H1 (cell line): ENCODE data around the gene ETV5.
"Not testable (repeated sequence)": the region's sequence is repeated elsewhere in the genome, so short reads cannot be mapped to it uniquely, and the experiment has no call there.

Experiments used
- CHD1 ChIP-seq: IDR thresholded peaks from 2 replicates; pipeline ENCODE4 v1.6.1; 2012; ENCODE audit warnings: low read depth, low read length, improper control_type of control experiment
- CREB1 ChIP-seq: IDR thresholded peaks from 2 replicates; pipeline ENCODE4 v1.6.1; 2012; ENCODE audit warnings: inconsistent platforms
- CTCF ChIP-seq, 3 experiments: IDR thresholded peaks; 1 replicate in 2 of 3; 2 replicates in 1 of 3; pipeline versions ENCODE4 v1.5.1 to v1.6.1; 2011; ENCODE audit warnings: low read length in 3 of 3, mild to moderate bottlenecking in 3 of 3, inconsistent platforms in 2 of 3, low read depth in 1 of 3, moderate library complexity in 1 of 3; ENCODE audit not compliant: insufficient read depth in 1 of 3; ENCODE audit errors: control extremely low read depth in 1 of 3
- EP300 ChIP-seq, 2 experiments: IDR thresholded peaks; 1 replicate in 1 of 2; 2 replicates in 1 of 2; pipeline ENCODE4 v1.6.1; 2011 to 2012; ENCODE audit warnings: low read depth in 2 of 2, low read length in 2 of 2, mild to moderate bottlenecking in 2 of 2, borderline replicate concordance in 1 of 2, inconsistent platforms in 1 of 2, moderate library complexity in 1 of 2
- GABPA ChIP-seq: IDR thresholded peaks from 2 replicates; pipeline ENCODE4 v1.6.1; 2011; ENCODE audit warnings: mild to moderate bottlenecking, low read length, moderate library complexity, borderline replicate concordance; ENCODE audit not compliant: insufficient read depth
- KDM1A ChIP-seq: fragments of 200-600, 300-600 bp; sonication (generic); IDR thresholded peaks from 2 replicates; pipeline ENCODE4 v1.7.1; 2016; ENCODE audit warnings: mild to moderate bottlenecking, low read length, borderline replicate concordance
- KDM5A ChIP-seq: fragments of 200-600 bp; IDR thresholded peaks from 2 replicates; pipeline ENCODE4 v1.7.1; 2012; ENCODE audit warnings: mild to moderate bottlenecking, low read length, inconsistent platforms, mixed read lengths
- POLR2A ChIP-seq, 2 experiments: IDR thresholded peaks; 1 replicate in 1 of 2; 2 replicates in 1 of 2; pipeline ENCODE4 v1.6.1; 2011; ENCODE audit warnings: low read depth in 2 of 2, low read length in 2 of 2, mild to moderate bottlenecking in 2 of 2; ENCODE audit errors: control extremely low read depth in 1 of 2
- POLR2AphosphoS5 ChIP-seq: IDR thresholded peaks from 2 replicates; pipeline ENCODE4 v1.6.1; 2011; ENCODE audit warnings: low read depth, low read length
- RBBP5 ChIP-seq: IDR thresholded peaks from 2 replicates; pipeline ENCODE4 v1.7.1; 2012; ENCODE audit warnings: low read depth, mild to moderate bottlenecking, inconsistent platforms, low read length, moderate library complexity, borderline replicate concordance
- SP1 ChIP-seq: IDR thresholded peaks from 2 replicates; pipeline ENCODE4 v1.6.1; 2011; ENCODE audit warnings: low read depth, low read length
- SRF ChIP-seq: IDR thresholded peaks from 2 replicates; pipeline ENCODE4 v1.6.1; 2011; ENCODE audit warnings: mild to moderate bottlenecking, low read depth, low read length, moderate library complexity
- TAF1 ChIP-seq: IDR thresholded peaks from 2 replicates; pipeline ENCODE4 v1.6.1; 2011; ENCODE audit warnings: mild to moderate bottlenecking, low read depth, low read length
- TBP ChIP-seq: IDR thresholded peaks from 2 replicates; pipeline ENCODE4 v1.6.1; 2011; ENCODE audit warnings: low read depth, low read length, improper control_type of control experiment

- not testable (repeated sequence) for TF ChIP-seq CTCF (IDR thresholded peaks at IDR 0.05; ENCODE audit: control extremely low read depth in 1 of 3, insufficient read depth in 1 of 3, low read depth in 1 of 3, low read length in 3 of 3); KDM1A; SP1; TAF1; GABPA; KDM5A; EP300 (IDR thresholded peaks at IDR 0.05; ENCODE audit: borderline replicate concordance in 1 of 2, low read depth in 2 of 2, low read length in 2 of 2); CREB1; RBBP5; SRF; POLR2AphosphoS5; POLR2A (IDR thresholded peaks at IDR 0.05; ENCODE audit: control extremely low read depth in 1 of 2, low read depth in 2 of 2, low read length in 2 of 2); TBP; CHD1
Observed at GRCh38 chr3:186019288-186019687, 89.6 kb downstream of the ETV5 start.
